OCI-LY1 (cell line): ENCODE measurements around the gene ITGAV.

Source experiments
- H2AFZ ChIP-seq: fragments of 200-600 bp; sonication (generic), shearing (Covaris generic); 2 replicates; pipeline ENCODE4 v1.6.0; 2014; ENCODE audit warnings: antibody characterized with exemption, mild to moderate bottlenecking, low read length
- H3F3A ChIP-seq: fragments of 200-600 bp; sonication (generic), shearing (Covaris generic); 2 replicates; pipeline ENCODE4 v1.6.0; 2014; ENCODE audit warnings: mild to moderate bottlenecking, antibody characterized with exemption, low read length, moderate library complexity; ENCODE audit not compliant: insufficient read depth
- H3K27ac ChIP-seq: fragments of 200-600 bp; sonication (generic); 2 replicates; pipeline ENCODE4 v1.5.1; 2014; ENCODE audit warnings: low read length, mixed run types, mild to moderate bottlenecking, low read depth; ENCODE audit not compliant: poor library complexity, severe bottlenecking
- H3K27me3 ChIP-seq: fragments of 200-600 bp; sonication (generic); 2 replicates; pipeline ENCODE4 v1.6.0; 2014; ENCODE audit warnings: antibody characterized with exemption, mild to moderate bottlenecking, low read length, moderate library complexity; ENCODE audit not compliant: insufficient read depth
- H3K36me3 ChIP-seq: fragments of 200-600 bp; sonication (generic); 2 replicates; pipeline ENCODE4 v1.6.1; 2014; ENCODE audit warnings: mild to moderate bottlenecking, antibody characterized with exemption, low read length, moderate library complexity, mixed read lengths; ENCODE audit not compliant: insufficient read depth
- H3K4me1 ChIP-seq: fragments of 200-600 bp; sonication (generic); 2 replicates; pipeline ENCODE4 v1.5.1; 2014; ENCODE audit warnings: mild to moderate bottlenecking, low read length, moderate library complexity; ENCODE audit not compliant: insufficient read depth, severe bottlenecking
- H3K4me2 ChIP-seq: fragments of 200-600 bp; sonication (generic), shearing (Covaris generic); 2 replicates; pipeline ENCODE4 v1.6.1; 2014; ENCODE audit warnings: low read length
- H3K4me3 ChIP-seq: fragments of 200-600 bp; sonication (generic); 2 replicates; pipeline ENCODE4 v1.5.1; 2014; ENCODE audit warnings: low read length, low read depth, mild to moderate bottlenecking, mixed read lengths; ENCODE audit not compliant: poor library complexity, severe bottlenecking
- H3K79me2 ChIP-seq: fragments of 200-600 bp; shearing (Covaris generic); 2 replicates; pipeline ENCODE4 v1.6.1; 2016; ENCODE audit warnings: mixed run types, low read length, mixed read lengths; ENCODE audit not compliant: insufficient read depth
- H3K9ac ChIP-seq: fragments of 200-600 bp; sonication (generic), shearing (Covaris generic); 2 replicates; pipeline ENCODE4 v1.6.1; 2014; ENCODE audit warnings: mild to moderate bottlenecking, low read length, mixed read lengths
- H3K9me2 ChIP-seq: fragments of 200-600 bp; sonication (generic), shearing (Covaris generic); 2 replicates; pipeline ENCODE4 v1.6.1; 2014; ENCODE audit warnings: low read depth, mild to moderate bottlenecking, low read length, mixed read lengths
- H3K9me3 ChIP-seq: fragments of 200-600 bp; shearing (Covaris generic); 2 replicates; pipeline ENCODE4 v1.6.1; 2014; ENCODE audit warnings: low read length, mixed read lengths
- H4K20me1 ChIP-seq: fragments of 200-600 bp; sonication (generic), shearing (Covaris generic); 2 replicates; pipeline ENCODE4 v1.6.0; 2016; ENCODE audit warnings: mild to moderate bottlenecking, low read length; ENCODE audit not compliant: insufficient read depth
- CTCF ChIP-seq: fragments of 200-600 bp; sonication (generic), shearing (Covaris generic); IDR thresholded peaks from 2 replicates; pipeline ENCODE4 v1.5.1; 2017; ENCODE audit warnings: mild to moderate bottlenecking, antibody characterized with exemption, low read length, moderate library complexity, mixed read lengths
- EZH2 ChIP-seq: fragments of 200-600 bp; sonication (generic), shearing (Covaris generic); IDR thresholded peaks from 2 replicates; pipeline ENCODE4 v1.8.0; 2017; ENCODE audit warnings: borderline replicate concordance, mixed run types, mild to moderate bottlenecking, antibody characterized with exemption, low read length, moderate library complexity, mixed read lengths

The ITGAV gene

GRCh38 chr2:186648130-186648529 lies 58.3 kb downstream of the ITGAV start:
- no peak for TF ChIP-seq CTCF
- TF ChIP-seq EZH2: no peak
- Histone ChIP-seq H3F3A (no peaks in the 10 kb centered on the region), H2AFZ (no peak overlapping the region), H3K9me2 (no peaks in the 10 kb centered on the region), H3K4me3 (no peak overlapping the region), H3K79me2 (no peaks in the 10 kb centered on the region), H3K4me1 (no peaks in the 10 kb centered on the region), H3K9me3 (no peaks in the 10 kb centered on the region), H4K20me1 (no peaks in the 10 kb centered on the region), H3K9ac (no peak overlapping the region), H3K4me2 (no peak overlapping the region), H3K27me3 (no peaks in the 10 kb centered on the region), H3K27ac (no peak overlapping the region), H3K36me3 (no peaks in the 10 kb centered on the region)

GRCh38 chr2:186653511-186653910 lies 63.7 kb downstream of the ITGAV start:
- H3K9ac ChIP-seq: no peak overlapping the region
- no peaks in the 10 kb centered on the region for H3K27me3 ChIP-seq
- H3K4me3 ChIP-seq: no peak overlapping the region
- no peak overlapping the region for H3K4me2 ChIP-seq
- H3F3A ChIP-seq: no peaks in the 10 kb centered on the region
- no peaks in the 10 kb centered on the region for H3K79me2 ChIP-seq
- no peaks in the 10 kb centered on the region for H3K9me2 ChIP-seq
- H3K9me3 ChIP-seq: no peaks in the 10 kb centered on the region
- no peak overlapping the region for H2AFZ ChIP-seq
- no peaks in the 10 kb centered on the region for H3K36me3 ChIP-seq
- no peak for TF ChIP-seq EZH2
- no peak for TF ChIP-seq CTCF
- H3K4me1 ChIP-seq: no peaks in the 10 kb centered on the region
- H3K27ac ChIP-seq: no peak overlapping the region
- H4K20me1 ChIP-seq: no peaks in the 10 kb centered on the region

GRCh38 chr2:186659383-186659782 lies 69.5 kb downstream of the ITGAV start:
- Histone ChIP-seq H3K4me1 (no peaks in the 10 kb centered on the region), H3K27me3 (no peaks in the 10 kb centered on the region), H3K36me3 (no peaks in the 10 kb centered on the region), H4K20me1 (no peaks in the 10 kb centered on the region), H3K9me2 (no peaks in the 10 kb centered on the region), H2AFZ (no peak overlapping the region), H3K9ac (no peak overlapping the region), H3F3A (no peaks in the 10 kb centered on the region), H3K79me2 (no peaks in the 10 kb centered on the region), H3K9me3 (no peaks in the 10 kb centered on the region), H3K4me3 (no peak overlapping the region), H3K27ac (no peak overlapping the region), H3K4me2 (no peak overlapping the region)
- TF ChIP-seq CTCF (no peak), EZH2 (no peak)
